Endothelial cell of umbilical vein (primary cell): ENCODE measurements around the gene CCDC86. TPM values are rescaled to one million over a fixed set of nuclear protein-coding genes. Genes with fewer than 3 reads are reported as not detected.

Experiments
- BruUV-seq: library from RNA; stranded (reverse); fragments of 400-500 nt; replicated peaks from 2 replicates; lab custom pipeline; 2021; lab: Mats Ljungman, UMichigan
- CTCF ChIA-PET: fragments of 300-600, 350-600 bp; sonication (Branson Sonifier 250); formaldehyde crosslinking; loops from one replicate; lab custom pipeline; 2021; ENCODE audit warnings: antibody characterized with exemption, inconsistent platforms; lab: Charles Lee
- POLR2A ChIA-PET: fragments of 300-600, 350-600 bp; sonication (Branson Sonifier 250); formaldehyde crosslinking; loops from one replicate; lab custom pipeline; 2021; ENCODE audit warnings: antibody characterized with exemption, inconsistent platforms; lab: Charles Lee
- DNase-seq: peaks from one replicate; pipeline ENCODE4 v3.0.0-alpha.2; 2011; ENCODE audit warnings: low read depth, low spot score
- FAIRE-seq: peaks from 2 replicates; lab custom pipeline; 2011; peaks lifted over from hg19 to GRCh38; lab: Jason Lieb, UNC
- H2AFZ ChIP-seq: 2 replicates; pipeline ENCODE4 v1.6.0; 2012; ENCODE audit warnings: low read depth, low read length, control low read depth, inconsistent platforms
- H3K27ac ChIP-seq: 2 replicates; pipeline ENCODE4 v1.5.1; 2011; ENCODE audit warnings: low read depth, mild to moderate bottlenecking, control low read depth, low read length, moderate library complexity; ENCODE audit not compliant: insufficient read depth
- H3K27me3 ChIP-seq, 2 experiments: 2 replicates each; pipeline versions ENCODE4 v1.6.0 to v1.6.1; 2011; ENCODE audit warnings: low read length in 2 of 2, mixed read lengths in 1 of 2; ENCODE audit not compliant: control insufficient read depth in 2 of 2, insufficient read depth in 2 of 2
- H3K36me3 ChIP-seq, 2 experiments: 2 replicates in 1 of 2; 3 replicates in 1 of 2; pipeline ENCODE4 v1.5.1; 2011; ENCODE audit warnings: low read length in 2 of 2, mild to moderate bottlenecking in 1 of 2, moderate library complexity in 1 of 2; ENCODE audit not compliant: control insufficient read depth in 2 of 2, insufficient read depth in 2 of 2; ENCODE audit errors: extremely low read depth in 1 of 2
- H3K4me1 ChIP-seq: 3 replicates; pipeline ENCODE4 v1.5.1; 2011; ENCODE audit warnings: mild to moderate bottlenecking, low read length; ENCODE audit not compliant: control insufficient read depth, insufficient read depth; ENCODE audit errors: extremely low read depth
- H3K4me2 ChIP-seq: 2 replicates; pipeline ENCODE4 v1.6.1; 2011; ENCODE audit warnings: low read length, control low read depth, mixed read lengths; ENCODE audit not compliant: insufficient read depth
- H3K4me3 ChIP-seq, 3 experiments: fragments of 200-600 bp in 1 of 3; sonication (generic), shearing (Covaris generic) in 1 of 3; replicated peaks in 1 of 3; 2 replicates each; pipeline ENCODE4 v1.5.1; 2011 to 2016; ENCODE audit warnings: control low read depth in 3 of 3, low read length in 3 of 3, mild to moderate bottlenecking in 2 of 3, inconsistent platforms in 1 of 3, low read depth in 1 of 3, moderate library complexity in 1 of 3; ENCODE audit not compliant: insufficient read depth in 1 of 3
- H3K79me2 ChIP-seq: 2 replicates; pipeline ENCODE4 v1.6.0; 2012; ENCODE audit warnings: low read length, inconsistent platforms; ENCODE audit not compliant: control insufficient read depth, insufficient read depth
- H3K9ac ChIP-seq: replicated peaks from 2 replicates; pipeline ENCODE3; 2011; ENCODE audit warnings: low read length, control low read depth; ENCODE audit not compliant: insufficient read depth; ENCODE audit errors: extremely low read depth
- H3K9me1 ChIP-seq: replicated peaks from 3 replicates; pipeline ENCODE4 v1.6.0; 2011; ENCODE audit warnings: mild to moderate bottlenecking, low read length; ENCODE audit not compliant: control insufficient read depth, insufficient read depth; ENCODE audit errors: extremely low read depth
- H3K9me3 ChIP-seq: replicated peaks from 2 replicates; pipeline ENCODE4 v1.5.1; 2012; ENCODE audit warnings: low read length, inconsistent platforms; ENCODE audit not compliant: control insufficient read depth, insufficient read depth
- H4K20me1 ChIP-seq: replicated peaks from 2 replicates; pipeline ENCODE3; 2011; ENCODE audit warnings: mild to moderate bottlenecking, low read length; ENCODE audit not compliant: control insufficient read depth, insufficient read depth; ENCODE audit errors: extremely low read depth
- CTCF ChIP-seq, 2 donors: IDR thresholded peaks; 1 replicate in 1 of 2; 2 replicates in 1 of 2; pipeline ENCODE4 v1.5.1; 2011; ENCODE audit warnings: low read length in 2 of 2, mild to moderate bottlenecking in 2 of 2, moderate library complexity in 2 of 2, control low read depth in 1 of 2, inconsistent platforms in 1 of 2, low read depth in 1 of 2; ENCODE audit not compliant: insufficient read depth in 1 of 2; ENCODE audit errors: extremely low read depth in 1 of 2
- EZH2 ChIP-seq: IDR thresholded peaks from 2 replicates; pipeline ENCODE4 v1.6.1; 2012; ENCODE audit warnings: borderline replicate concordance, low read depth, mild to moderate bottlenecking, moderate library complexity, low read length, inconsistent platforms; ENCODE audit not compliant: severe bottlenecking
- FOS ChIP-seq: IDR thresholded peaks from 2 replicates; pipeline ENCODE4 v1.6.1; 2011; ENCODE audit warnings: mild to moderate bottlenecking, low read length, moderate library complexity, borderline replicate concordance; ENCODE audit not compliant: insufficient read depth
- GATA2 ChIP-seq: IDR thresholded peaks from 2 replicates; pipeline ENCODE4 v1.7.0; 2011; ENCODE audit warnings: low read depth, mild to moderate bottlenecking, moderate library complexity, mixed read lengths, low read length; ENCODE audit not compliant: insufficient read length, insufficient read depth
- JUN ChIP-seq: IDR thresholded peaks from 2 replicates; pipeline ENCODE4 v1.6.1; 2011; ENCODE audit warnings: borderline replicate concordance, low read depth; ENCODE audit not compliant: insufficient read length, insufficient read depth
- MAX ChIP-seq: IDR thresholded peaks from 2 replicates; pipeline ENCODE4 v1.6.1; 2011; ENCODE audit not compliant: insufficient read depth, insufficient read length
- MYC ChIP-seq: IDR thresholded peaks from one replicate; pipeline ENCODE4 v1.6.1; 2011; ENCODE audit warnings: mild to moderate bottlenecking, low read depth, low read length
- POLR2A ChIP-seq: IDR thresholded peaks from 2 replicates; pipeline ENCODE4 v1.6.1; 2012; ENCODE audit warnings: low read depth, mild to moderate bottlenecking, control low read depth, low read length
- POLR2AphosphoS5 ChIP-seq: IDR thresholded peaks from 2 replicates; pipeline ENCODE4 v1.6.1; 2012; ENCODE audit warnings: low read depth, mild to moderate bottlenecking, control low read depth, low read length, moderate library complexity; ENCODE audit not compliant: insufficient read depth
- dilution Hi-C: fragments of 300-500 bp; cut with MboI; formaldehyde crosslinking; loops from one replicate; pipeline ENCODE4 v1.15.0; 2019; ENCODE audit warnings: low sequenced_read_pairs; ENCODE audit not compliant: extremely low pct_ligation_motif_present
- intact Hi-C: fragments of 100-400 bp; cut with micrococcal nuclease; formaldehyde crosslinking; loops from one replicate; pipeline ENCODE4 v1.10.0; 2022
- polyA plus RNA-seq, 4 experiments: library from polyadenylated mRNA; depleted of rRNA in 3 of 4; stranded (reverse) in 3 of 4; unstranded in 1 of 4; fragments of >200 nt; gene quantifications; 2 replicates each; pipeline versions ENCODE4 v1.2.1 to v1.2.3, GENCODE V29; 2011 to 2012; ENCODE audit warnings: missing spikeins in 1 of 4
- total RNA-seq: library from RNA; stranded (reverse); gene quantifications from 2 replicates; pipeline ENCODE4 v1.2.3, GENCODE V29; 2021

CCDC86 gene
- total and polyA plus RNA-seq, 2 donors (not counting 3 experiments of a cell fraction or from before 2014, with no cell fraction given), result 29.8 to 60.8 TPM

GRCh38 chr11:60803273-60803936, 38.5 kb upstream of the CCDC86 start:
- H3K4me3 ChIP-seq, result no peak overlapping the region
- no peaks in the 10 kb centered on the region for H3K9me3 ChIP-seq
- dilution Hi-C loops (no loop called here), intact Hi-C loops (no loop called here)
- TF ChIP-seq MAX, result no peak
- no peak for TF ChIP-seq FOS
- TF ChIP-seq JUN, result no peak
- no peak for TF ChIP-seq CTCF (IDR thresholded peaks at IDR 0.05; ENCODE audit: extremely low read depth in 1 of 2, insufficient read depth in 1 of 2, low read depth in 1 of 2, low read length in 2 of 2)
- TF ChIP-seq EZH2, result no peak
- no peak for TF ChIP-seq MYC
- TF ChIP-seq GATA2, result no peak
- TF ChIP-seq POLR2A, result no peak
- TF ChIP-seq POLR2AphosphoS5, result no peak
- no peaks in the 10 kb centered on the region for H3K9me1 ChIP-seq
- ChIA-PET CTCF (interaction anchor here (2.2 kb wide), 1 partner anchor 96 kb away, joined by 5 read pairs; no protein-coding TSS in a partner anchor), POLR2A (no interaction called here)
- no peaks in the 10 kb centered on the region for H3K79me2 ChIP-seq
- H3K9ac ChIP-seq, result no peak overlapping the region
- H3K4me1 ChIP-seq, result no peaks in the 10 kb centered on the region
- DNase-seq (no peak), FAIRE-seq (no peak)
- no peak overlapping the region for H3K4me2 ChIP-seq
- H4K20me1 ChIP-seq, result no peaks in the 10 kb centered on the region
- no peak overlapping the region for H2AFZ ChIP-seq
- BruUV-seq, result no TSS peak
- H3K36me3 ChIP-seq, result no peaks in the 10 kb centered on the region
- H3K27ac ChIP-seq, result no peak overlapping the region
- peaks cover 5 to 15% of the 10 kb centered on the region in 2 experiments for H3K27me3 ChIP-seq
